MCF 10A (cell line): ENCODE data around the gene NMT2. TPM values are rescaled to one million over a fixed set of nuclear protein-coding genes. Genes with fewer than 3 reads are reported as not detected.

Experiments used
- BruUV-seq: library from RNA; stranded (reverse); fragments of 400-500 nt; replicated peaks from 2 replicates; lab custom pipeline; 2021; lab: Mats Ljungman, UMichigan
- CTCF ChIA-PET: fragments of 300-600 bp; sonication (Branson Sonifier 250); formaldehyde crosslinking; extraction: SDS; loops from one replicate; lab custom pipeline; 2021; ENCODE audit warnings: antibody characterized with exemption, inconsistent platforms; lab: Yijun Ruan, JAX
- POLR2A ChIA-PET: fragments of 300-600, 350-650 bp; sonication (Branson Sonifier 250); formaldehyde crosslinking; extraction: SDS; loops from one replicate; lab custom pipeline; 2020; ENCODE audit warnings: antibody characterized with exemption, inconsistent platforms; lab: Yijun Ruan, JAX
- DNase-seq: peaks from one replicate; pipeline ENCODE4 v3.0.0-alpha.2; 2018; ENCODE audit not compliant: unreplicated experiment
- H3K27ac Mint-ChIP-seq: one replicate; pipeline ENCODE4 v1.8.0; 2022; ENCODE audit warnings: mild to moderate bottlenecking, low read depth, mixed read lengths; ENCODE audit not compliant: unreplicated experiment
- H3K27me3 Mint-ChIP-seq: one replicate; pipeline ENCODE4 v1.8.0; 2022; ENCODE audit warnings: mixed read lengths; ENCODE audit not compliant: insufficient read depth, unreplicated experiment
- H3K36me3 Mint-ChIP-seq: one replicate; pipeline ENCODE4 v1.8.0; 2022; ENCODE audit warnings: mild to moderate bottlenecking, moderate library complexity, mixed read lengths; ENCODE audit not compliant: insufficient read depth, unreplicated experiment
- H3K4me1 Mint-ChIP-seq: one replicate; pipeline ENCODE4 v1.8.0; 2022; ENCODE audit warnings: mixed read lengths; ENCODE audit not compliant: insufficient read depth, unreplicated experiment
- H3K4me3 Mint-ChIP-seq: one replicate; pipeline ENCODE4 v1.8.0; 2022; ENCODE audit warnings: mild to moderate bottlenecking, moderate library complexity, mixed read lengths; ENCODE audit not compliant: unreplicated experiment
- H3K9me3 Mint-ChIP-seq: one replicate; pipeline ENCODE4 v1.8.0; 2022; ENCODE audit warnings: mixed read lengths; ENCODE audit not compliant: unreplicated experiment
- intact Hi-C: fragments of 100-400 bp; cut with micrococcal nuclease; formaldehyde crosslinking; loops from 2 replicates; pipeline ENCODE4 v1.14.1; 2022
- total RNA-seq: library from RNA; stranded (reverse); gene quantifications from 2 replicates; pipeline ENCODE4 v1.2.3, GENCODE V29; 2022
- TF ChIP-seq, protein P1 (sequence below): fragments of 200-600 bp; IDR thresholded peaks from one replicate; pipeline ENCODE4 v1.8.0; 2022; ENCODE audit warnings: antibody characterized with exemption, mild to moderate bottlenecking; ENCODE audit not compliant: unreplicated experiment

NMT2 gene
- total RNA-seq, 1 experiment from 2014 or later, result 9.6 TPM

GRCh38 chr10:15123749-15124184 lies 44.7 kb downstream of the NMT2 start:
- H3K4me1 Mint-ChIP-seq, result peaks cover 6% of the 10 kb centered on the region
- no peak overlapping the region for H3K4me3 Mint-ChIP-seq
- ChIA-PET POLR2A (interaction anchor here (0.8 to 1.8 kb wide), 7 partner anchors 10 to 246 kb away, joined by 3 to 18 read pairs (median 4); partner anchors contain the start of genes NMT2, RPP38 and SUV39H2), CTCF (interaction anchor here (0.6 to 3.8 kb wide), 5 partner anchors 17 to 51 kb away, joined by 3 to 17 read pairs (median 3); no protein-coding TSS in a partner anchor)
- TF ChIP-seq, protein P1, sequence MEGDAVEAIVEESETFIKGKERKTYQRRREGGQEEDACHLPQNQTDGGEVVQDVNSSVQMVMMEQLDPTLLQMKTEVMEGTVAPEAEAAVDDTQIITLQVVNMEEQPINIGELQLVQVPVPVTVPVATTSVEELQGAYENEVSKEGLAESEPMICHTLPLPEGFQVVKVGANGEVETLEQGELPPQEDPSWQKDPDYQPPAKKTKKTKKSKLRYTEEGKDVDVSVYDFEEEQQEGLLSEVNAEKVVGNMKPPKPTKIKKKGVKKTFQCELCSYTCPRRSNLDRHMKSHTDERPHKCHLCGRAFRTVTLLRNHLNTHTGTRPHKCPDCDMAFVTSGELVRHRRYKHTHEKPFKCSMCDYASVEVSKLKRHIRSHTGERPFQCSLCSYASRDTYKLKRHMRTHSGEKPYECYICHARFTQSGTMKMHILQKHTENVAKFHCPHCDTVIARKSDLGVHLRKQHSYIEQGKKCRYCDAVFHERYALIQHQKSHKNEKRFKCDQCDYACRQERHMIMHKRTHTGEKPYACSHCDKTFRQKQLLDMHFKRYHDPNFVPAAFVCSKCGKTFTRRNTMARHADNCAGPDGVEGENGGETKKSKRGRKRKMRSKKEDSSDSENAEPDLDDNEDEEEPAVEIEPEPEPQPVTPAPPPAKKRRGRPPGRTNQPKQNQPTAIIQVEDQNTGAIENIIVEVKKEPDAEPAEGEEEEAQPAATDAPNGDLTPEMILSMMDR, result no peak
- H3K27me3 Mint-ChIP-seq, result no peaks in the 10 kb centered on the region
- DNase-seq, result peak; percentile 22
- no peaks in the 10 kb centered on the region for H3K9me3 Mint-ChIP-seq
- peaks cover 25% of the 10 kb centered on the region for H3K36me3 Mint-ChIP-seq
- intact Hi-C loops, result no loop called here
- BruUV-seq, result no TSS peak
- H3K27ac Mint-ChIP-seq, result peak overlapping the region; percentile 92

GRCh38 chr10:15122477-15123030 lies 45.9 kb downstream of the NMT2 start:
- Mint-ChIP-seq H3K36me3 (peaks cover 18% of the 10 kb centered on the region), H3K9me3 (no peaks in the 10 kb centered on the region), H3K27me3 (no peaks in the 10 kb centered on the region), H3K4me3 (no peak overlapping the region), H3K4me1 (peaks cover 6% of the 10 kb centered on the region), H3K27ac (no peak overlapping the region)
- ChIA-PET CTCF (interaction anchor here (0.6 to 3.8 kb wide), 3 partner anchors 16 to 510 kb away, joined by 3 to 17 read pairs (median 4); no protein-coding TSS in a partner anchor), POLR2A (interaction anchor here (0.8 to 1.7 kb wide), 2 partner anchors 45 to 244 kb away, joined by 4 to 18 read pairs; partner anchors contain the start of genes NMT2 and SUV39H2)
- TF ChIP-seq, protein P1, result no peak
- no peak for DNase-seq
- no TSS peak for BruUV-seq
- intact Hi-C loops, result no loop called here

DNA sequence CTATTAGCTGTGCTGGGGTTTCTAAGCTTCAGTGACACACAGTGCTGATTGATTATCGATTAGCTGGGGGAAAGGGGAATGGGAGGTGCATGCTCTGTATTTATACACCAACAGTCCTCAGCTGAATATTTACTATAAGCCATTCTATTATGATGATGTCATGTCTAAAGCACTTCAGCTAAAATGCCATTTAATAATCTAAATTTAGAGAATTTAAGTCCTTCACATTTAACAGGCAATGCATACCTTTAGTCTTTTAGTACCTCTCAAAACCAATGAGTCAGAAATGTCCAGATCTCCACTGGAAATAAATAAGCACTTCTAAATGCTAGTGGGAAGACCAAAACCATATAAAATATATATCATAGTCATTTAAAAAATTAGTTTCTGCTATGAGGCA lies 46.8 kb downstream of the NMT2 start:
- POLR2A ChIA-PET, result interaction anchor here (0.5 to 1.0 kb wide), 2 partner anchors 20 to 24 kb away, joined by 3 read pairs; no protein-coding TSS in a partner anchor

DNA sequence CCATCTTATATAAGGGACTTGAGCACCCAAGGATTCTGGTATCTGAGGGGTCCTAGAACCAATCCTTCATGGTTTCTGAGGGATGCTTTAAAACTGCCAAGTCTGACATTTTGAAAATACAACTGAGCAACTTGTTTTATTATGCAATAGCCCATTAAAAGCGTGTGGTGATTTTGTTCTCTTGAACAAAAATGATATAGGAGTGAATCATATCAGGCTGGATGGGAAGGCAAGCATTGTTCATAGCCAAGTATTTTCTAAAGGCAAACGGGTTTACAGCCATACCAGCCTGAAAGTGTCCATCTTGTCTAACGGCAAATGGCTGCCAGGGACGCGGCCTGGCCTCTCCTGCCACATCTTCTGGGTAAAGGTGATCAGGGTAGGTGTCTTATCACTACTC lies 48.0 kb downstream of the NMT2 start:
- Mint-ChIP-seq H3K9me3 (no peaks in the 10 kb centered on the region), H3K27me3 (no peaks in the 10 kb centered on the region), H3K4me3 (no peak overlapping the region), H3K27ac (no peak overlapping the region), H3K4me1 (peaks cover 6% of the 10 kb centered on the region), H3K36me3 (peaks cover 17% of the 10 kb centered on the region)
- ChIA-PET POLR2A (interaction anchor here (1.5 kb wide), 1 partner anchor 22 kb away, joined by 7 read pairs; the partner anchor contains the start of gene RPP38), CTCF (interaction anchor here (3.8 kb wide), 1 partner anchor 14 kb away, joined by 17 read pairs; no protein-coding TSS in a partner anchor)
- BruUV-seq, result no TSS peak
- TF ChIP-seq, protein P1, result no peak
- peak; percentile 46 for DNase-seq
- intact Hi-C loops, result no loop called here

More for the DNA sequence above, 46.8 kb downstream of the NMT2 start:
- Mint-ChIP-seq H3K27ac (no peak overlapping the region), H3K36me3 (peaks cover 17% of the 10 kb centered on the region), H3K9me3 (no peaks in the 10 kb centered on the region), H3K4me3 (no peak overlapping the region), H3K4me1 (peaks cover 6% of the 10 kb centered on the region), H3K27me3 (no peaks in the 10 kb centered on the region)
- CTCF ChIA-PET, result interaction anchor here (3.8 kb wide), 1 partner anchor 15 kb away, joined by 17 read pairs; no protein-coding TSS in a partner anchor
- BruUV-seq, result no TSS peak
- DNase-seq, result no peak
- intact Hi-C loops, result no loop called here
- TF ChIP-seq, protein P1, result no peak
